H7 (cell line): Measurements from ENCODE around the gene SLC25A20. TPM values are rescaled to one million over a fixed set of nuclear protein-coding genes. Genes with fewer than 3 reads are reported as not detected.
A peak's percentile ranks its signal among the peaks of the same experiment; 100 is the strongest.
"Not testable (repeated sequence)": the region's sequence is repeated elsewhere in the genome, so short reads cannot be mapped to it uniquely, and the experiment has no call there.

Experiments used
- DNase-seq: peaks from one replicate; pipeline ENCODE4 v3.0.0; 2012
- H3K27me3 ChIP-seq: 2 replicates; pipeline ENCODE4 v1.6.0; 2011; ENCODE audit warnings: mild to moderate bottlenecking, low read length; ENCODE audit not compliant: control insufficient read depth, insufficient read depth
- H3K36me3 ChIP-seq: replicated peaks from 2 replicates; pipeline ENCODE4 v1.5.1; 2011; ENCODE audit warnings: low read length; ENCODE audit not compliant: control insufficient read depth, insufficient read depth
- H3K4me3 ChIP-seq: 2 replicates; pipeline ENCODE4 v1.5.1; 2011; ENCODE audit warnings: low read depth, mild to moderate bottlenecking, control low read depth, low read length, moderate library complexity; ENCODE audit not compliant: insufficient read depth
- total RNA-seq: library from RNA; depleted of rRNA; stranded (reverse); fragments of >200 nt; shearing (Covaris generic); gene quantifications from 2 replicates; pipeline ENCODE4 v1.2.3, GENCODE V29; 2014

The SLC25A20 gene
- total RNA-seq, 1 experiment from 2014 or later: 18.4 TPM

GRCh38 chr3:48919215-48920138 is 20.8 kb upstream of the SLC25A20 start:
- peaks cover 4% of the 10 kb centered on the region for H3K36me3 ChIP-seq
- H3K4me3 ChIP-seq: peak overlapping the region; percentile 94
- peak; percentile 71 for DNase-seq
- no peaks in the 10 kb centered on the region for H3K27me3 ChIP-seq

GRCh38 chr3:48918388-48919214 is 19.9 kb upstream of the SLC25A20 start, which contains the start of gene ARIH2:
Gene ARIH2 (plus strand): TSS chr3:48918842. CDS start chr3:48927559, 8,717 bp downstream.
- Histone ChIP-seq H3K36me3 (peaks cover 3% of the 10 kb centered on the region), H3K4me3 (peak within 1 kb of the TSS; percentile 94), H3K27me3 (no peaks in the 10 kb centered on the region)
- DNase-seq: peak; percentile 98

GRCh38 chr3:48915296-48915695 is 16.6 kb upstream of the SLC25A20 start:
- no peak for DNase-seq
- Histone ChIP-seq H3K36me3 (no peaks in the 10 kb centered on the region), H3K4me3 (no peak overlapping the region), H3K27me3 (no peaks in the 10 kb centered on the region)

- H3K36me3 ChIP-seq, H3K4me3 ChIP-seq, H3K27me3 ChIP-seq, DNase-seq: not testable (repeated sequence)
Measured at GRCh38 chr3:48907026-48907425, 8.3 kb upstream of the SLC25A20 start.

GRCh38 chr3:48899273-48899672 is 591 bp upstream of the SLC25A20 start:
- Histone ChIP-seq H3K4me3 (no peak overlapping the region), H3K27me3 (no peaks in the 10 kb centered on the region), H3K36me3 (no peaks in the 10 kb centered on the region)
- no peak for DNase-seq

GRCh38 chr3:48897460-48898376 is 964 bp downstream of the SLC25A20 start:
- Histone ChIP-seq H3K4me3 (peak overlapping the region; percentile 86), H3K27me3 (no peaks in the 10 kb centered on the region), H3K36me3 (no peaks in the 10 kb centered on the region)
- DNase-seq: no peak

GRCh38 chr3:48896936-48897335 is 1.7 kb downstream of the SLC25A20 start:
- H3K36me3 ChIP-seq: no peaks in the 10 kb centered on the region
- H3K4me3 ChIP-seq: no peak overlapping the region
- no peaks in the 10 kb centered on the region for H3K27me3 ChIP-seq
- no peak for DNase-seq

GRCh38 chr3:48894516-48894915 is 4.2 kb downstream of the SLC25A20 start:
- no peak for DNase-seq
- H3K27me3 ChIP-seq: no peaks in the 10 kb centered on the region
- no peak overlapping the region for H3K4me3 ChIP-seq
- H3K36me3 ChIP-seq: no peaks in the 10 kb centered on the region

- Histone ChIP-seq H3K36me3 (no peaks in the 10 kb centered on the region), H3K27me3 (no peaks in the 10 kb centered on the region), H3K4me3 (no peak overlapping the region)
- no peak for DNase-seq
Measured at GRCh38 chr3:48891606-48892005, 7.1 kb downstream of the SLC25A20 start.

- no peak overlapping the region for H3K4me3 ChIP-seq
- DNase-seq: no peak
- H3K36me3 ChIP-seq: no peaks in the 10 kb centered on the region
- H3K27me3 ChIP-seq: no peaks in the 10 kb centered on the region
Measured at GRCh38 chr3:48885753-48886152, 12.9 kb downstream of the SLC25A20 start.

GRCh38 chr3:48881652-48882114 is 17.0 kb downstream of the SLC25A20 start:
- Histone ChIP-seq H3K4me3 (no peak overlapping the region), H3K36me3 (no peaks in the 10 kb centered on the region), H3K27me3 (no peaks in the 10 kb centered on the region)
- no peak for DNase-seq

- Histone ChIP-seq H3K4me3 (no peak overlapping the region), H3K36me3 (no peaks in the 10 kb centered on the region), H3K27me3 (no peaks in the 10 kb centered on the region)
- DNase-seq: no peak
Measured at GRCh38 chr3:48881006-48881405, 17.7 kb downstream of the SLC25A20 start.

- H3K4me3 ChIP-seq: no peak overlapping the region
- DNase-seq: no peak
- no peaks in the 10 kb centered on the region for H3K36me3 ChIP-seq
- H3K27me3 ChIP-seq: no peaks in the 10 kb centered on the region
Measured at GRCh38 chr3:48879994-48880377, 18.7 kb downstream of the SLC25A20 start.
